RWPE1 (cell line): ENCODE measurements around the gene GALNT11.

Source experiments
- CTCF ChIA-PET: fragments of 350-600 bp; sonication (Branson Sonifier 250); formaldehyde crosslinking; extraction: SDS; loops from one replicate; lab custom pipeline; 2021; lab: Yijun Ruan, JAX
- POLR2A ChIA-PET: fragments of 400-600 bp; formaldehyde crosslinking; extraction: SDS; loops from one replicate; lab custom pipeline; 2020; ENCODE audit warnings: antibody characterized with exemption; ENCODE audit not compliant: low non-redundant PET; lab: Yijun Ruan, JAX
- DNase-seq: peaks from one replicate; pipeline ENCODE4 v3.0.0; 2012; ENCODE audit warnings: low spot score
- H3K27ac ChIP-seq: fragments of 450-650 bp; 2 replicates; pipeline ENCODE4 v1.5.1; 2017
- TF ChIP-seq, protein P1 (sequence below): fragments of 450-650 bp; conservative IDR thresholded peaks from 2 replicates; pipeline ENCODE4 v1.5.1; 2017; ENCODE audit warnings: low read depth, mild to moderate bottlenecking

The GALNT11 gene

GRCh38 chr7:152048051-152048450, 22.6 kb downstream of the GALNT11 start:
- no peak for DNase-seq
- ChIA-PET CTCF (interaction anchor here (0.7 kb wide), 1 partner anchor 97 kb away, joined by 3 read pairs; no protein-coding TSS in a partner anchor), POLR2A (no interaction called here)
- H3K27ac ChIP-seq = no peak overlapping the region
- TF ChIP-seq, protein P1, sequence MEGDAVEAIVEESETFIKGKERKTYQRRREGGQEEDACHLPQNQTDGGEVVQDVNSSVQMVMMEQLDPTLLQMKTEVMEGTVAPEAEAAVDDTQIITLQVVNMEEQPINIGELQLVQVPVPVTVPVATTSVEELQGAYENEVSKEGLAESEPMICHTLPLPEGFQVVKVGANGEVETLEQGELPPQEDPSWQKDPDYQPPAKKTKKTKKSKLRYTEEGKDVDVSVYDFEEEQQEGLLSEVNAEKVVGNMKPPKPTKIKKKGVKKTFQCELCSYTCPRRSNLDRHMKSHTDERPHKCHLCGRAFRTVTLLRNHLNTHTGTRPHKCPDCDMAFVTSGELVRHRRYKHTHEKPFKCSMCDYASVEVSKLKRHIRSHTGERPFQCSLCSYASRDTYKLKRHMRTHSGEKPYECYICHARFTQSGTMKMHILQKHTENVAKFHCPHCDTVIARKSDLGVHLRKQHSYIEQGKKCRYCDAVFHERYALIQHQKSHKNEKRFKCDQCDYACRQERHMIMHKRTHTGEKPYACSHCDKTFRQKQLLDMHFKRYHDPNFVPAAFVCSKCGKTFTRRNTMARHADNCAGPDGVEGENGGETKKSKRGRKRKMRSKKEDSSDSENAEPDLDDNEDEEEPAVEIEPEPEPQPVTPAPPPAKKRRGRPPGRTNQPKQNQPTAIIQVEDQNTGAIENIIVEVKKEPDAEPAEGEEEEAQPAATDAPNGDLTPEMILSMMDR = no peak

DNA sequence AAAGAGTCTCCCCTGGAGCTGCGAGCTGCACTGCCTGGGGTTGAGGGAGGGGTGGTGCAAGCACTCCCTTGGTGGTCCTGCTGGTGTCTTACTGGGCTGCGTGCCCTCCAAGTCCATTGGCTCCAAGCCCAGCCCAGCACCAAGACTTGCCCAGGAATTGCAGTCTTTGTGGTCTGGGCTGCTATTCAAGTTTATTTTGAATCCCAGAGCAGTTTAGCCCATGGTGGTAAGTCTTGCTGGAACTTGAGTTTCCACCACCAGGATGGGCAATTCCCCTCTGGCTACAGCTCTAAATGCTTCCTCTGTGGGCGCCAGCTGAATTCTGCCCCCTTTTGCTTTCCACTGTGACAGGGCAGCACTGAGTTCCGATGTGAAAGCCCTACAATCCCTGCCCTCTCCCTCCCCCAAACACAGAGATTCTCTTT, 25.1 kb downstream of the GALNT11 start:
- TF ChIP-seq, protein P1 = no peak
- ChIA-PET POLR2A (no interaction called here), CTCF (no interaction called here)
- no peak for DNase-seq
- H3K27ac ChIP-seq = peak overlapping the region; percentile 62

DNA sequence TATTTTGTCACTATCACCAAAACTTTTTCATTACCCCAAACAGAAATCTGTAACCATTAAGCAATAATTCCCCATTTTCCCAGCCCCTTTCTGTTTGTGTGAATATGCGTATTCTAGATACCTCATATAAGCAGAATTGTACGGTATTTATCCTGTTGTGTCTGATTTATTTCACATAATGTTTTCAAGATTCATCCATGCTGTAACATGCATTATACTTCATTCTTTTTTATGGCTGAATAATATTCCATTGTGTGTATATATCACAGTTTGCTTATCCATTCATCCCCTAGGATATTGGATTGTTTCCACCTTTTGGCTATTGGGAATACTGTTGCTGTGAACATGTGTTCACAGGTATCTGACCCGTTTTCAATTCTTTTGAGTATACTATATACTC, 26.5 kb downstream of the GALNT11 start:
- ChIA-PET POLR2A (no interaction called here), CTCF (no interaction called here)
- no peak overlapping the region for H3K27ac ChIP-seq
- TF ChIP-seq, protein P1 = no peak
- no peak for DNase-seq

DNA sequence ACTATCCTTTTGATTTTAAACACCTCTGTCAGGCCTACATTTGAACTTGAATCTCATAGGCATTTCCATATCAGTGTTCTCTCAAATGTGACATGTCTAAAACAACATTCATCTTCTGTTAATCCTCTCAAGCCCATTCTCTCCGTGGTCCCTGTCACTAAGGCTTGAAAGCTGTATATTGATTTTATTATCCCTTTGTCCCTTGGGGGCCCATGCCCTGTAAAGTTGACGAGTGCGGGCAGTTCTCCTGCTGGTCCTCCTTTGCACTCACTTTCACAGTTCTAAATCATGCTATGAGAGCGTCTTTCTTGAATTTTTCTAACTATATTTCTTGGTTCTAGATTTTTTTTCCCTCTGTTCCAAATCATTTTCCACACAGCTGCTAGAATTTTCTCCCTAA, 27.3 kb downstream of the GALNT11 start:
- ChIA-PET POLR2A (no interaction called here), CTCF (no interaction called here)
- DNase-seq = no peak
- TF ChIP-seq, protein P1 = no peak
- H3K27ac ChIP-seq = no peak overlapping the region

GRCh38 chr7:152054367-152055230, 29.1 kb downstream of the GALNT11 start:
- TF ChIP-seq, protein P1 = no peak
- POLR2A ChIA-PET = no interaction called here
- CTCF ChIA-PET = no interaction called here
- H3K27ac ChIP-seq = no peak overlapping the region
- DNase-seq = no peak

DNA sequence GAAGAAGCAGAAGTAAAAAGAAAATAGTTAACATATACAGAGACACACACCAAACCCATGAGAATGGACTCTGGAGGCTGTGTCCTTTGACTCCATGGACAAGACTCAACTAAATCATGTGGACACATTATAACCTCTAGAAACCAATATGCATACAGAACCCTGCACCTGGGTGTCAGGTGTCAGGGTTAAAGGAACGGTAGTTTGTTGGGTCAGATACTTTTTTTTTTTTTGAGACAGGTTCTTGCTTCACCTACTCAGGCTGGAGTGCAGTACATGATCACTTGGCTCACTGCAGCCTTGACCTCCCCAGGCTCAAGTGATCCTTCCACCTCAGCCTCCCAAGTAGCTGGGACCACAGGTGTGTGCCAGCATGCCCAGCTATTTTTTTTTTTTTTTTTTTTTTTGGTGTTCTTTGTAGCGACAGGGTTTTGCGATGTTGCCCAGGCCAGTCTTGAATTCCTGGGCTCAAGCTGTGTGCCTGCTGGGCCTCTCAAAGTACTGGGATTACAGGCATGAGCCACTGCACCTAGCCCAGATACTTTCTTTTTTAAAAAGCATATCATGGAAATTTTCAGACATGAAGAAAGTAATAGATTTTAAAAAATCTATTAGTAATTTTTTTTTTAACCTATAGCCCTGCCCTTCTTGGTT, 31.3 kb downstream of the GALNT11 start:
- POLR2A ChIA-PET = no interaction called here
- CTCF ChIA-PET = no interaction called here
- no peak for DNase-seq
- H3K27ac ChIP-seq = no peak overlapping the region
- TF ChIP-seq, protein P1 = no peak
